ENCODE data around the gene CNGB1.

Gene CNGB1

DNA sequence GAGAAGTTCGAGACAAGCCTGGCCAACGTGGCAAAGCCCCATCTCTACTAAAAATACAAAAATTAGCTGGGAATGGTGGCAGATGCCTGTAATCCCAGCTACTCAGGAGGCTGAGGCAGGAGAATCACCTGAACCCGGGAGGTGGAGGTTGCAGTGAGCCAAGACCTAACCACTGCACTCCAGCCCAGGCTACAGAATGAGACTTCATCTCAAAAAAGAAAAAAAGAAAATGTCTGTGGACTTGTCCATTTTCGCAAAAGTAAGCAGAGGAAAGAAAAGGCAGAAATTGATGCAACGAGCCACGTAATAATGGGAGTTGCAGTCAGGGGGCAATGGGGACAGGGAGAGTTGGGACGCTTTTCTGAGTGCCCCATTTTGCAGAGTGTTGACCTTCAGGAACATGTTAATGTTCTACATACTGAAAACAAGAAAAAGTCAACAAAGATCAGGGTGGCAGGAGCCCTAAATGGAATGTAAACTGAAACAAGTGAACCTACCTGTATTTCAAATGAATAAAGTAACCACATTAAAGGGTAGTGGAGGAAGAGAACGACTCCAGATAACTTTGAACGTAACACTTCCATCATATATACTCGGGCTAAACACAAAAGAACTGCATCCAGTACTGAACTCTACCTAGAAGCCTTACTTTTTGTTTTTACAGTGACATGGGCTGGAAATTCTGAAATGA is 76.4 kb downstream of the CNGB1 start:
- H3K4me1 ChIP-seq (ENCODE audit: insufficient read depth, low read length, severe bottlenecking), result peaks cover 5% of the 10 kb centered on the region
- no peaks in the 10 kb centered on the region for H4K20me1 ChIP-seq (ENCODE audit: insufficient read depth, low read length)
- no peaks in the 10 kb centered on the region for H3K27me3 ChIP-seq (ENCODE audit: insufficient read depth, low read length)
- H3K36me3 ChIP-seq (ENCODE audit: insufficient read depth, low read length), result no peaks in the 10 kb centered on the region
- TF ChIP-seq, protein P1, sequence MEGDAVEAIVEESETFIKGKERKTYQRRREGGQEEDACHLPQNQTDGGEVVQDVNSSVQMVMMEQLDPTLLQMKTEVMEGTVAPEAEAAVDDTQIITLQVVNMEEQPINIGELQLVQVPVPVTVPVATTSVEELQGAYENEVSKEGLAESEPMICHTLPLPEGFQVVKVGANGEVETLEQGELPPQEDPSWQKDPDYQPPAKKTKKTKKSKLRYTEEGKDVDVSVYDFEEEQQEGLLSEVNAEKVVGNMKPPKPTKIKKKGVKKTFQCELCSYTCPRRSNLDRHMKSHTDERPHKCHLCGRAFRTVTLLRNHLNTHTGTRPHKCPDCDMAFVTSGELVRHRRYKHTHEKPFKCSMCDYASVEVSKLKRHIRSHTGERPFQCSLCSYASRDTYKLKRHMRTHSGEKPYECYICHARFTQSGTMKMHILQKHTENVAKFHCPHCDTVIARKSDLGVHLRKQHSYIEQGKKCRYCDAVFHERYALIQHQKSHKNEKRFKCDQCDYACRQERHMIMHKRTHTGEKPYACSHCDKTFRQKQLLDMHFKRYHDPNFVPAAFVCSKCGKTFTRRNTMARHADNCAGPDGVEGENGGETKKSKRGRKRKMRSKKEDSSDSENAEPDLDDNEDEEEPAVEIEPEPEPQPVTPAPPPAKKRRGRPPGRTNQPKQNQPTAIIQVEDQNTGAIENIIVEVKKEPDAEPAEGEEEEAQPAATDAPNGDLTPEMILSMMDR (IDR thresholded peaks at IDR 0.05; ENCODE audit: low read length), result no peak
- no peak for TF ChIP-seq EZH2 (IDR thresholded peaks at IDR 0.05; ENCODE audit: borderline replicate concordance, low read length)
- no peaks in the 10 kb centered on the region for H3F3A ChIP-seq (ENCODE audit: insufficient read depth, low read length)
- H3K79me2 ChIP-seq (ENCODE audit: insufficient read depth, low read length), result no peaks in the 10 kb centered on the region
- no peaks in the 10 kb centered on the region for H3K9me3 ChIP-seq (ENCODE audit: low read length)
- H3K9me2 ChIP-seq (ENCODE audit: low read depth, low read length), result no peaks in the 10 kb centered on the region
- no peak overlapping the region for H3K4me2 ChIP-seq (ENCODE audit: low read length)
- H3K27ac ChIP-seq (ENCODE audit: low read depth, low read length, poor library complexity, severe bottlenecking), result no peak overlapping the region
- no peak overlapping the region for H3K9ac ChIP-seq (ENCODE audit: low read length)
- no peak overlapping the region for H3K4me3 ChIP-seq (ENCODE audit: low read depth, low read length, poor library complexity, severe bottlenecking)
- H2AFZ ChIP-seq (ENCODE audit: low read length), result no peak overlapping the region

DNA sequence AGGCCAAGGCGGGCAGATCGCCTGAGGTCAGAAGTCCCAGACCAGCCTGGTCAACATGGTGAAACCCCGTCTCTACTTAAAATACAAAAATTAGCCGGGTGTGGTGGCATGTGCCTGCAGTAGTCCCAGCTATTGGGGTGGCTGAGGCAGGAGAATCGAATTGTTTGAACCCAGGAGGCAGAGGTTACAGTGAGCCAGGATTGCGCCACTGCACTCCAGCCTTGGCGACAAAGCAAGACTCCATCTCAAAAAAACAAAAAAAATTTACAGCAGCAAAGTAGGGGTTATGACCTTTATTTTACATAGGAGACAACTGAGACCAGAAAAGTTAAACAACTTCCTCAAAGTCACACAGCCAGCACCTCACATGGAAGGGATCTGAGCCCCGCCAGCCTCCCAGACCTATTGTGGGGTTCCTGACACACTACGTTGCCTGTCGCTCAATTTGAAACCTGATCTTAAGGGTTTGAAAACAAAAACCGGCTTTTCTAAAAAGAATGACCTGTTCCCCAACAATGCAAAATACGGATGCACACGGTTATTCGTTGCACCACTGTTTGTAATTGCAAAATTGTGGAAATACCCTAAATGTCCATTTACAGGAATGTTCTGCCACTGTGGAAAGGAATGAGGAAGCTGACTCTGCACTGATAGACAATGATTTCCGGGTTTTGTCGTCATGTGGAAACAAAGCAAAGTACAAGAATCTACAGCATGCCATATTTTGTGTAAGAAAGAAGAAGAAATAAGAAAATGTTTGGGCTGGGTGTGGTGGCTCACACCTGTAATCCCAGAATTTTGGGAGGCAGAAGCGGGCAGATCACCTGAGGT is 77.2 kb downstream of the CNGB1 start:
- H3K79me2 ChIP-seq (ENCODE audit: insufficient read depth, low read length), result no peaks in the 10 kb centered on the region
- no peaks in the 10 kb centered on the region for H3K9me3 ChIP-seq (ENCODE audit: low read length)
- no peak overlapping the region for H3K4me3 ChIP-seq (ENCODE audit: low read depth, low read length, poor library complexity, severe bottlenecking)
- no peaks in the 10 kb centered on the region for H3K36me3 ChIP-seq (ENCODE audit: insufficient read depth, low read length)
- H4K20me1 ChIP-seq (ENCODE audit: insufficient read depth, low read length), result no peaks in the 10 kb centered on the region
- no peak overlapping the region for H3K9ac ChIP-seq (ENCODE audit: low read length)
- no peaks in the 10 kb centered on the region for H3F3A ChIP-seq (ENCODE audit: insufficient read depth, low read length)
- no peak overlapping the region for H3K27ac ChIP-seq (ENCODE audit: low read depth, low read length, poor library complexity, severe bottlenecking)
- no peak for TF ChIP-seq EZH2 (IDR thresholded peaks at IDR 0.05; ENCODE audit: borderline replicate concordance, low read length)
- TF ChIP-seq, protein P1 (IDR thresholded peaks at IDR 0.05; ENCODE audit: low read length), result no peak
- H2AFZ ChIP-seq (ENCODE audit: low read length), result no peak overlapping the region
- no peaks in the 10 kb centered on the region for H3K9me2 ChIP-seq (ENCODE audit: low read depth, low read length)
- H3K27me3 ChIP-seq (ENCODE audit: insufficient read depth, low read length), result no peaks in the 10 kb centered on the region
- H3K4me2 ChIP-seq (ENCODE audit: low read length), result peak overlapping the region; percentile 11; the same call in 1 of the 2 replicates
- peaks cover 5% of the 10 kb centered on the region for H3K4me1 ChIP-seq (ENCODE audit: insufficient read depth, low read length, severe bottlenecking)

DNA sequence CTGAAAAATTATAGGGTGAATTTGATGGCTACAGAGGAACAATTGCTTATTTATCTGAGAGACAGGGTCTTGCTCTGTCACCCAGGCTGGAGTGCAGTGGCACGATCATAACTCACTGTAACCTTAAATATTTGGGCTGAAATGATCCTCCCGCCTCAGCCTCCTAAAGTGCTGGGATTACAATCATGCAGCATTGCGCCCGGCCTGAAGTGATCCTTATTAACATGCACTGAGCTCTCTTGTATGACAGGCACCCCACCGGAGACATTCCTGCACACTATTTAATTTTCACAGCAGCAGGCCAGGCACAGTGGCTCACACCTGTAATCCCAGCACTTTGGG is 77.7 kb downstream of the CNGB1 start:
- Histone ChIP-seq H3K9me2 (ENCODE audit: low read depth, low read length) (no peaks in the 10 kb centered on the region), H3K4me3 (ENCODE audit: low read depth, low read length, poor library complexity, severe bottlenecking) (no peak overlapping the region), H3K79me2 (ENCODE audit: insufficient read depth, low read length) (no peaks in the 10 kb centered on the region), H4K20me1 (ENCODE audit: insufficient read depth, low read length) (no peaks in the 10 kb centered on the region), H3K27ac (ENCODE audit: low read depth, low read length, poor library complexity, severe bottlenecking) (no peak overlapping the region), H3K4me1 (ENCODE audit: insufficient read depth, low read length, severe bottlenecking) (peaks cover 5% of the 10 kb centered on the region), H3K27me3 (ENCODE audit: insufficient read depth, low read length) (no peaks in the 10 kb centered on the region), H3K9ac (ENCODE audit: low read length) (no peak overlapping the region), H3K9me3 (ENCODE audit: low read length) (no peaks in the 10 kb centered on the region), H3K36me3 (ENCODE audit: insufficient read depth, low read length) (no peaks in the 10 kb centered on the region), H2AFZ (ENCODE audit: low read length) (no peak overlapping the region), H3F3A (ENCODE audit: insufficient read depth, low read length) (no peaks in the 10 kb centered on the region), H3K4me2 (ENCODE audit: low read length) (no peak overlapping the region)
- TF ChIP-seq EZH2 (IDR thresholded peaks at IDR 0.05; ENCODE audit: borderline replicate concordance, low read length), result no peak
- TF ChIP-seq, protein P1 (IDR thresholded peaks at IDR 0.05; ENCODE audit: low read length), result no peak

Measured in OCI-LY1 (cell line).